Pancreas (tissue), 10 donors: Measurements from ENCODE around the gene MOXD1. TPM values are rescaled to one million over a fixed set of nuclear protein-coding genes. Genes with fewer than 3 reads are reported as not detected.

Experiments used
- ATAC-seq, 4 donors: fragments of 200-7000 bp; cut with Tn5 transposase; one replicate each; pipeline versions ENCODE4 v1.8.0 to v1.9.1; 2020; ENCODE audit warnings: mild to moderate bottlenecking in 4 of 4, moderate library complexity in 4 of 4
- DNase-seq, 6 donors: peaks; one replicate each; pipeline ENCODE4 v3.0.0-alpha.2; 2020
- FAIRE-seq: peaks from 2 replicates; lab custom pipeline; 2012; peaks lifted over from hg19 to GRCh38; lab: Jason Lieb, UNC
- H3K27ac ChIP-seq, 4 donors: fragments of 200-600 bp; sonication (generic); 1 replicate in 3 of 4; 2 replicates in 1 of 4; pipeline versions ENCODE4 v1.5.0 to v1.8.0; 2020
- H3K27me3 ChIP-seq, 4 donors: fragments of 200-600 bp; one replicate each; pipeline ENCODE4 v1.8.0; 2021
- H3K36me3 ChIP-seq, 3 donors: fragments of 200-600 bp; sonication (generic) in 1 of 3; one replicate each; pipeline versions ENCODE4 v1.5.0 to v1.8.0; 2020 to 2021
- H3K4me1 ChIP-seq, 3 donors: fragments of 200-600 bp; one replicate each; pipeline ENCODE4 v1.8.0; 2021
- H3K4me3 ChIP-seq, 4 donors: fragments of 200-600 bp; sonication (generic) in 2 of 4; one replicate each; pipeline versions ENCODE4 v1.5.0 to v1.8.0; 2020 to 2021
- H3K9me3 ChIP-seq, 4 donors: fragments of 200-600 bp; one replicate each; pipeline ENCODE4 v1.8.0; 2021
- WGBS, 2 donors: extraction: QIAGEN DNeasy Blood & Tissue Kit; methylation state at CpG; one replicate each; pipeline ENCODE4 v1.1.7; 2013; 5-methylcytosine and 5-hydroxymethylcytosine counted together
- intact Hi-C, 3 donors: fragments of 100-400 bp; cut with DNase I; formaldehyde crosslinking; loops; one replicate each; pipeline versions ENCODE4 v1.11.1 to v1.14.2; 2022
- polyA plus RNA-seq, 2 donors: library from polyadenylated mRNA; stranded (reverse); fragments of 200-250 nt; gene quantifications; one replicate each; pipeline ENCODE4 v1.2.3, GENCODE V29; 2013
- total RNA-seq, 6 donors: library from RNA; stranded (reverse); fragmentation: NEBNext Ultra II Directional in 4 of 6; extraction: Animal tissue kit (Norgen Biotek cat#: 25700) in 4 of 6; gene quantifications; one replicate each; pipeline versions ENCODE4 v1.2.1 to v1.2.4, GENCODE V29; 2021 to 2023
- TF ChIP-seq, protein P1 (sequence below), 4 donors: fragments of 200-600 bp; sonication (generic) in 3 of 4; IDR thresholded peaks; one replicate each; pipeline versions ENCODE4 v1.5.0 to v1.8.0; 2021; ENCODE audit warnings: antibody characterized with exemption in 4 of 4
- donor health status: healthy with polysubstance abuse.
- donor health status: DM: no; HTN: no; CAD: no; lungs with moderate emphysema.
- donor health status: DM: no; HTN: no; CAD: no.
- donor health status: control.
- donor health status: control.
- donor health status: Bipolar disorder and iron deficiency.
- donor health status: DM: yes; HTN: yes; CAD: no.
- donor health status: DM: no; HTN: no; CAD: no.
- donor health status: DM: no; HTN: no; CAD: no.
- donor health status: DM: yes; HTN: yes; CAD: no.

The MOXD1 gene
- total and polyA plus RNA-seq, 8 donors = 0.30 to 13.9 (median 0.62) TPM

DNA sequence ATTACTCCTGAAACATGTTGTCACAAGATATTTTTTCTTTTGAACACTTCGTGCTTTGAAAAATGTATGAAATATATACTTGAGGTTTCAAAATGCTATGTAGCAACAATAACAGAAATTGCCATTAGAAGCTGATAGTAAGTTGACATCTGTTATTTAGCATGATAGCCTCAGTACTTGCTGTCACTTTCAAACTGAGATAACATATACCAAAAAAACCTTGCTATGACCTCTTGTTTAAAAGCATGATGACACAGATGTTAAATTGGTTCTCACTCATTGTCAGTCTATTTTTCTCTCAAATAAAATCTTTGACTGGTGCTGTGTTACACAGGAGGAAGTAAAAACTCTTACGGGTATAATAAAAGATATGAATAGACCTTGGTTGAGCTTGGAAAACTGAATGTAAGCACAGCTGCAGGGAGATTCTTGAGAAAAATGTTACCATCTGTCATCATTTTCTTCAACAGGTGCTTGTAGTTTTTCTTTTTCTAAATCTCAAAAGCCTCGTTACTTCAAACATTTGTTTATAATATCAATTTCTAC is 18.6 kb downstream of the MOXD1 start:
- TF ChIP-seq, protein P1, sequence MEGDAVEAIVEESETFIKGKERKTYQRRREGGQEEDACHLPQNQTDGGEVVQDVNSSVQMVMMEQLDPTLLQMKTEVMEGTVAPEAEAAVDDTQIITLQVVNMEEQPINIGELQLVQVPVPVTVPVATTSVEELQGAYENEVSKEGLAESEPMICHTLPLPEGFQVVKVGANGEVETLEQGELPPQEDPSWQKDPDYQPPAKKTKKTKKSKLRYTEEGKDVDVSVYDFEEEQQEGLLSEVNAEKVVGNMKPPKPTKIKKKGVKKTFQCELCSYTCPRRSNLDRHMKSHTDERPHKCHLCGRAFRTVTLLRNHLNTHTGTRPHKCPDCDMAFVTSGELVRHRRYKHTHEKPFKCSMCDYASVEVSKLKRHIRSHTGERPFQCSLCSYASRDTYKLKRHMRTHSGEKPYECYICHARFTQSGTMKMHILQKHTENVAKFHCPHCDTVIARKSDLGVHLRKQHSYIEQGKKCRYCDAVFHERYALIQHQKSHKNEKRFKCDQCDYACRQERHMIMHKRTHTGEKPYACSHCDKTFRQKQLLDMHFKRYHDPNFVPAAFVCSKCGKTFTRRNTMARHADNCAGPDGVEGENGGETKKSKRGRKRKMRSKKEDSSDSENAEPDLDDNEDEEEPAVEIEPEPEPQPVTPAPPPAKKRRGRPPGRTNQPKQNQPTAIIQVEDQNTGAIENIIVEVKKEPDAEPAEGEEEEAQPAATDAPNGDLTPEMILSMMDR (IDR thresholded peaks at IDR 0.05) = no peak
- Histone ChIP-seq H3K9me3 (no peaks in the 10 kb centered on the region), H3K36me3 (no peaks in the 10 kb centered on the region), H3K4me3 (no peak overlapping the region), H3K27ac (no peak overlapping the region), H3K27me3 (no peaks in the 10 kb centered on the region), H3K4me1 (no peaks in the 10 kb centered on the region)
- intact Hi-C loops = no loop called here
- ATAC-seq = no peak
- WGBS, 2 donors = 51% methylated on average over 3 of the region's 3 CpGs
- FAIRE-seq = no peak
- DNase-seq = no peak

DNA sequence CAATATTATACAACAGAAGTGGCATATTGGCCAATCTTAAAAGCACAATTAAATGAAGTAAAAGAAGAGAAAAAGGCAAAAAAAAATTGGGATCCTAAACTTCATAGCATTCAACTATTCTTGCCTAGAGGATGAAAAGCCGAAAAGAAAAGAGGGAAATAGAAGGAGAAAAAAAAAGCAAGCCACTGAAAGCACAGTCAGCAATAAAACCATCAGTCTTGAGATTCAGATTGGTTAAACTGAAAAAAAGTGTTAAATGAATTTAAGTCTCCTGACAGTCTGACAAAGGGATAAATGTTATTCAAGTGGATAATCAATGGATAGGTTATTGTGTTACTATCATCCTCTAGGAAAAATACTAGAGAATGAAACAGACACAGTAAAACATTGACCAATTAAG is 19.9 kb downstream of the MOXD1 start:
- TF ChIP-seq, protein P1 (IDR thresholded peaks at IDR 0.05) = no peak
- FAIRE-seq (no peak), ATAC-seq (no peak), DNase-seq (no peak)
- 60 to 81% methylated on average over 1 of the region's 1 CpG for WGBS, 2 donors
- Histone ChIP-seq H3K4me1 (no peaks in the 10 kb centered on the region), H3K27ac (no peak overlapping the region), H3K9me3 (no peaks in the 10 kb centered on the region), H3K36me3 (no peaks in the 10 kb centered on the region), H3K4me3 (no peak overlapping the region), H3K27me3 (no peaks in the 10 kb centered on the region)
- intact Hi-C loops = no loop called here

DNA sequence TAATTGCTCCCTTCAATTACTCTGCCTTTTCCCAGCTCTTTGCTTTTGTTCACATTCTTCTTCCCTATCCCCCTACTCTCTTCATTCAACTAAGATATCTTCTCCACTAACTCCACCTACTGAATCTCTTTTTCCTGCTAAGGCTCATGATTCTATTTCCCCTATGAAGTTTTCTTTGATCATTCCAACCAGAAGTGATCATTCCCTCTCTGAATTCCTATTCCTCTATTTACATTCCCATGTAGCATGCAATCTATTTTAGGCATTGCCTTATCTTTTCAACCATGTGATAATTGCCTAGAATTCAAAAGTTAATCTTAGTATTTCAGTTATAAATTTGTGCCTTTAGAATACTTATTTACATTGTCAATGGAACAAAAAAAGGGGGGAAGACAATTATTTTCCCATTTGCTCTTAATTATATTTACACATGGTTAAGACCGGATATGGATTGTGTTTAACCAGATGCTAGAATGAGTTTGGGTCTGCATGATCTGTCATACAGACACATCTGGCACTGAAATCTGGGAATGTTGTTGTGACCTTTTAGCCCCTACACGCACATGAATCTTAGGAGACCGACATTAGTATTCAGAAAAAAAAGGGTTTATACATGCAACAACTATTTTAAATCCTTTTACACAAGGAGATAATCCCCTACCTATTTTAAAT is 20.8 kb downstream of the MOXD1 start:
- no peak overlapping the region for H3K4me3 ChIP-seq
- H3K27ac ChIP-seq = no peak overlapping the region
- WGBS, 2 donors = 55 to 58% methylated on average over 3 of the region's 3 CpGs
- H3K9me3 ChIP-seq = no peaks in the 10 kb centered on the region
- TF ChIP-seq, protein P1 (IDR thresholded peaks at IDR 0.05) = no peak
- H3K27me3 ChIP-seq = peaks cover 0 to 3% (median 0%) of the 10 kb centered on the region in 4 donors
- no peak for DNase-seq
- intact Hi-C loops = no loop called here
- H3K36me3 ChIP-seq = no peaks in the 10 kb centered on the region
- H3K4me1 ChIP-seq = no peaks in the 10 kb centered on the region
- ATAC-seq = no peak
- no peak for FAIRE-seq

DNA sequence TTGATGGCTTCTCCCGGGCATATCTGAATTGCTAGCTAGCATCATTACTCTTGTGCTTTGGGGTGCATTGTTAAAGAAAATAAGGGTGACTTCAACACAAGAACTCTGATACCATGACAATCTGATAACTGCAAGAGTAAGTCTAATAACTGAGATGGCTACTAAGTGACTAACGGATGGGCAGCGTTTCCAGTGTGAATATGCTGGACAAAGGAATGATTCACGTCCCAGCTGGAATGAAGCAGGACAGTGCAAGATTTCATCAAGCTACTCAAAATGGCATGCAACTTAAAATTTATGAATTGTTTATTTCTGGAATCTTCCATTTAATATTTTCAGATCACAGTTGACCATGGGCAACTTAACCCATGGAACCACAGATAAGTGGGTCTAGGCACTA is 31.7 kb downstream of the MOXD1 start:
- Histone ChIP-seq H3K27me3 (peaks cover 0 to 3% (median 0%) of the 10 kb centered on the region in 4 donors), H3K4me1 (no peaks in the 10 kb centered on the region), H3K9me3 (no peaks in the 10 kb centered on the region), H3K36me3 (no peaks in the 10 kb centered on the region), H3K4me3 (no peak overlapping the region), H3K27ac (no peak overlapping the region)
- intact Hi-C loops = no loop called here
- ATAC-seq (no peak), DNase-seq (no peak), FAIRE-seq (no peak)
- 77 to 90% methylated on average over 4 of the region's 4 CpGs for whole genome bisulfite sequencing, 2 donors
- TF ChIP-seq, protein P1 (IDR thresholded peaks at IDR 0.05) = no peak

DNA sequence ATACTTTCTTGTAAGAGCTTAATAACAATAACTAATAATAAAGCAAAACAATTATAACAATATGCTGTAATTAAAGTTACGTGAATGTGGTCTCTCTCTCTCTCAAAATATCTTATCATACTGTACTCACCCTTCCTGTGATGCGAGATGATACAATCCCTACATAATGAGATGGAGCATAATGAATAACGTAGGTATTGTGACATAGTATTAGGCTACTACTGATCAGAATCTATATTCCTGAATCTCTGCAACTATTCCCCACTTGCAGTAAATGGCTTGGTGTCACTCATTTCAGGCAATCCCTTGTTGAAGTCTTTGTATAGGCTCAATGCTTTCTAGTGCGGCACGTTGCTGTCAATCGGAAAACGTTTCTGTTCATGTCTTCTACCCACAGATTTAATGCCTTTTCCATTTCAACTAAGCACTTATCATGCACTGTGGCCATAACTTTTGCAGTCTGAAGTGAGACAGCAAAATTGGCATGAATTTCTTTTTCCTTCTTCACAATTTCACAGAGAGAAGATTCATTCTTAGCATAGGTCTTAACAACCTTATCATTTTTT is 32.3 kb downstream of the MOXD1 start:
- TF ChIP-seq, protein P1 (IDR thresholded peaks at IDR 0.05) = no peak
- Histone ChIP-seq H3K4me3 (no peak overlapping the region), H3K27me3 (peaks cover 0 to 3% (median 0%) of the 10 kb centered on the region in 4 donors), H3K9me3 (no peaks in the 10 kb centered on the region), H3K4me1 (no peaks in the 10 kb centered on the region), H3K36me3 (no peaks in the 10 kb centered on the region), H3K27ac (no peak overlapping the region)
- no peak for FAIRE-seq
- no peak for DNase-seq
- ATAC-seq = no peak
- 77 to 84% methylated on average over 7 of the region's 7 CpGs for WGBS, 2 donors
- intact Hi-C loops = no loop called here
